C4-2B (cell line): ENCODE measurements around the gene STK32C.

Source experiments
- H3K27ac ChIP-seq: fragments of 450-650 bp; 2 replicates; pipeline ENCODE4 v1.5.1; 2017
- ZFX ChIP-seq: fragments of 450-650 bp; IDR thresholded peaks from 2 replicates; pipeline ENCODE4 v1.6.1; 2017
- TF ChIP-seq, protein P1 (sequence below): fragments of 450-650 bp; conservative IDR thresholded peaks from 2 replicates; pipeline ENCODE4 v1.5.1; 2017; ENCODE audit warnings: mild to moderate bottlenecking

Gene STK32C

DNA sequence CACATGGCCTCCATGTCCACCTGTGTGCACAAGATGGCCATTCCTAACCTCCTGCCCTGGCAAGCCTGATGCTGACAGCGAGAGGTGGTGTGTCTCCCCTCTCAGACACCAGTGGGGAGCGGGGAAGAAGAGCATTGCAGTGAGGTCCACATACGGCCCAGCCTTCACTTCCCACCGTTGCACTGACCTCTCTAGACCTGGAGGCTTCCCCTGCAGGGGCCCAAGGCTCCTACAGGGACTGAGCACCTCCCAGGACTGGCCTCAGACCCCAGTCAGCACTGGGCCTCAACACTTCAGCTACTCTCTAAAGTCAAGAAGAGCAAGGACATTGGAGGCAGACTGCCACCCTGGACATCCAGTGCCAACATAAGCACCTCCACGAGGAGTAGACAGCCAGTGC, 15.9 kb downstream of the STK32C start:
- H3K27ac ChIP-seq = no peak overlapping the region
- no peak for TF ChIP-seq ZFX
- TF ChIP-seq, protein P1, sequence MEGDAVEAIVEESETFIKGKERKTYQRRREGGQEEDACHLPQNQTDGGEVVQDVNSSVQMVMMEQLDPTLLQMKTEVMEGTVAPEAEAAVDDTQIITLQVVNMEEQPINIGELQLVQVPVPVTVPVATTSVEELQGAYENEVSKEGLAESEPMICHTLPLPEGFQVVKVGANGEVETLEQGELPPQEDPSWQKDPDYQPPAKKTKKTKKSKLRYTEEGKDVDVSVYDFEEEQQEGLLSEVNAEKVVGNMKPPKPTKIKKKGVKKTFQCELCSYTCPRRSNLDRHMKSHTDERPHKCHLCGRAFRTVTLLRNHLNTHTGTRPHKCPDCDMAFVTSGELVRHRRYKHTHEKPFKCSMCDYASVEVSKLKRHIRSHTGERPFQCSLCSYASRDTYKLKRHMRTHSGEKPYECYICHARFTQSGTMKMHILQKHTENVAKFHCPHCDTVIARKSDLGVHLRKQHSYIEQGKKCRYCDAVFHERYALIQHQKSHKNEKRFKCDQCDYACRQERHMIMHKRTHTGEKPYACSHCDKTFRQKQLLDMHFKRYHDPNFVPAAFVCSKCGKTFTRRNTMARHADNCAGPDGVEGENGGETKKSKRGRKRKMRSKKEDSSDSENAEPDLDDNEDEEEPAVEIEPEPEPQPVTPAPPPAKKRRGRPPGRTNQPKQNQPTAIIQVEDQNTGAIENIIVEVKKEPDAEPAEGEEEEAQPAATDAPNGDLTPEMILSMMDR = no peak

DNA sequence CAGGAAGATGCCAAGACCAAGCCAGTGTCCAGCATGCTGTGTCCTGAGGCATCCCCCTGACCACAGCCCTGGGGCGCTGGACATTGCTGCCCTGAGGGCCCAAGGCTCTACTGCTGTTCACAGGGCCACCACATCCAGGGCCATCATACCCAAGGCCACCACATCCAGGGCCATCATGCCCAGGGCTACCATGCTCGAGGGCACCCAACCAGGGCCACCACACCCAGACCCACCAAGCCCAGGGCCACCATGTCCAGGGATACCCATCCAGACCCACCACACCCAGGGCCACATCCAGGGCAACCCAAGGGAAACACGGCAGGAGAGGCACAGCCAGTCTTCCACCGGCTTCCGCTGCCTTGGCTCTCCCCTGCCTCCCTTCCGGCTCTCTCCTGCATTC, 17.1 kb downstream of the STK32C start:
- H3K27ac ChIP-seq = no peak overlapping the region
- TF ChIP-seq ZFX = no peak
- TF ChIP-seq, protein P1 = no peak

DNA sequence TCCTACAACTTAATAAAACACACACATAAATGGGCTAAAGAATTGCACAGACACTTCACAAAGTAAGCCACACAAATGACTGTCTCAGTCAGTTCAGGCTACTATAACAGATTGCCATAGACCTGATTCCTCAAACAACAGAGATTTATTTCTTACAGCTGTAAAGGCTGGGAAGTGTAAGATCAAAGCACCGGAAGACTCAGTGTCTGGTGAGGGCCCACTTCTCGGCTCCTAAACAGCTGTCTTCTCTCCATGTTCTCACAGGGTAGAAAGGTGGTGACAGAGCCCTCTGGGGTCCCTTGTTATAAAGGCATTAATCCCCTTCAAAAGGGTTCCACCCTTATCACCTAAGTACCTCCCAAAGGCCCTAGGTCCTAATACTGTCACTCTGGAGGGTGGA, 18.3 kb downstream of the STK32C start:
- TF ChIP-seq ZFX = no peak
- TF ChIP-seq, protein P1 = no peak
- no peak overlapping the region for H3K27ac ChIP-seq

DNA sequence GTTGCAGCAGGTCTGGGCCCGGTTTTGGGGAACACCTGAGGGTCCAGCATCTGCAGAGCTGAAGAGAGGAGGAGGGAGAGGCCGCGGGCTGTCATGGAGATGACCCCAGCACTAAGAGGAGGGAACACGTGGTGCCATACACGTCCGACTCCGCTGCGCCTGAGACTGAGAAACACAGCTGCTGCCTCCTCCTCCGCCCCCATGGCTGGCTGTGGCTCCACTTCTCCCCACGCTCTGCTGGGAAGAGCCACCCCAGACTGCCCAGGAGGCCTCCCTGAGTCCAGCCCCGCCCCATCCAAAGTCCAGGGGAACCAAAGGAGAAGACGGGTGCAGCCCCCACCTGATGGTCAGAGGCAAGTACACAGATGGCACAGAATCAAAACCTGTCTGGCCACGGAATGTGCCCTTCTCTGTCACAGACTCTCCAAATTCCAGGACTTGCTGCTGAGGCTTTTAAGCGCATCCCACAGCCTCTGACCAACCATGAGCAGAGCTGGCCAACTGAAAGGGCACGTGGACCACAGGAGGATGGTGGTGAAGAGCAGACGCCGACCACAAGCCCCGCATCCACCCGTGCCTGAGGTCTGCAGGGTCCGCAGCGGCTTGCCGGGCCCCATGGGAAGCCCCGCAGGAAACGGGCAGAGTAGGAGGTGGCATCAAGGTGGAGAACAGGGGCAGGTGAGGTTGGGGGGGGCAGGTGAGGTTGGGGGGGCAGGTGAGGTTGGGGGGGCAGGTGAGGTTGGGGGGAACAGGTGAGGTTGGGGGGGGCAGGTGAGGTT, 24.0 kb downstream of the STK32C start:
- H3K27ac ChIP-seq = no peak overlapping the region
- no peak for TF ChIP-seq ZFX
- TF ChIP-seq, protein P1 = no peak

DNA sequence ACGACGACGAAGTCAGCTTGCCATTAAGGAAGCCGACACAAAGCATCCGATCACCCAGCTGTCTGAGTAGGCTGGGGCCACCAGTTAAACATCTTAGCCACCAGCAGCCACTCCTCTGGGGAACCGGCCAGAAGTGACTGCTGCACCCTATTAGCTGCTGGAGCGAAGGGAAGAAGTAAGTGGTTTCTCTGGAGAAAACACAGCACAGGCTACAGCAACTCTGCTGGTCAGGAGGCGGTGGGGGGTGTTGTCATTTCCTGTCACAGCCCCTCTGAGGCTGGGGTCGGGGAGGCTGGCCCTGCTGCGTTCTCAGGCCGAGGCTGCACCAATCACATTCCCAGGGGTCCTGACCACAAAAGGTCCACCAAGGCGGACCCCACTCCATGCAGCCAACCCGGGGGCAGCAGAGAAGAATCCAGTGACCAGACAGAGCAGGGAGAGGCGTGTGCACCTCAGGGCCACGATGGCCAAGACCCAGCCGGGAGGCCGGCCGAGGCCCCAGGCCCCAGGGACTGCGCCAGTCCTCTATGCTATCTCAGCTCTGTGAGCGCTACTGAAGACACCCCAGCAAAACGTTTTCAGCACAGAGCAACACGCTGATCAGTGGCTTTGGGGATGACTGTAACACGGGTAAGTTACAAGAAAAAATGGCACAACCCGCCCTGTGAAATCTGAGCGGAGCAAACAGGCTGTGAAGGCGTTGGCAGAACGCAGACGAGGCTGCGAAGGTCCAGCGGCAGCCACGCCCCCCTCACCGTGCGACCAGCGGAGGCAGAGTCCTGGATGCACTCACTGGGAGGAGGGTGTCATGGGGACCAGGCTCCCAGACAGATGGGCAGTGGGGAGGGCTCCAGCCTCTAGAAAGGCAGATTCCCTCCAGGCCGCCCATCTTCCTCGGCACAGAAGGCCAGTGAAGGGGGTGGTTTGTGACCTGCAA, 24.8 kb downstream of the STK32C start:
- no peak overlapping the region for H3K27ac ChIP-seq
- TF ChIP-seq, protein P1 = no peak
- no peak for TF ChIP-seq ZFX

DNA sequence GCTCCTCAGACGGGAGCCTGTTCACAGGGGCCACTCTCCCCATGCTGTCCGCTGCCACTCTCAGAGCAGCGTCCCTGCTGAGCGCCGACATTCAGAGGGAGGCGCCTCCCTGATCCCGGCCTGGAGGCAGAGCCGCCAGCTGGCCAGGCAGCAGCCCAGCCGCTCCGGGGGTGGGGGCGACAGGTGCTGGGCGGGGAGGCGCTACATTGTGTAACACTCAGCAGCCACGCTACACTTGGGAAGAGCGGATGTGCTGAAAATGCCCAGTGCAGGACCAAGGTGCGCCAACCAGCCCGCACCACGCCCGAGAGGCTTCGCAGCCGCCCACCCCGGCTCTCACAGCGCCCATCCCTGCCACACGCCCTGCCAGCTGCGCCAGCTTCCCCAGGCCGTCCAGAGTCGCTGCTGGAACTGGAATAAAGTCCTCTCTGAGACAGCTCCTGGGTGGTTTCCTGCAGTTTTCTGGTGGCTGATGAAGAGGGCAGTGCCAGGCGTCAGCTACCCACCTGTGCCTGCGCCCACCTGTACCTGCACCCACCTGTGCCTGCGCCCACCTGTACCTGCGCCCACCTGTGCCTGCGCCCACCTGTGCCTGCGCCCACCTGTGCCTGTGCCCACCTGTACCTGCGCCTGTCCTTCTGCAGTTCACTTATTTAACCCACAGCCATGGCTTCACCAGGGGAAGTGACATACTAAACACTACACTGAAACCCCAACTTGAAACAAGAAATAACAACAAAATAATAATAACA, 25.7 kb downstream of the STK32C start:
- TF ChIP-seq ZFX = no peak
- TF ChIP-seq, protein P1 = no peak
- H3K27ac ChIP-seq = no peak overlapping the region
